IPS-15b (cell line): ENCODE data around the gene SMIM36.
"Not testable (repeated sequence)": the region's sequence is repeated elsewhere in the genome, so short reads cannot be mapped to it uniquely, and the experiment has no call there.

Source experiments
- H3K27me3 ChIP-seq: one replicate; pipeline ENCODE4 v1.6.1; 2013; ENCODE audit warnings: low read length; ENCODE audit not compliant: control insufficient read depth, insufficient read depth
- H3K36me3 ChIP-seq: one replicate; pipeline ENCODE4 v1.6.1; 2013; ENCODE audit warnings: low read length; ENCODE audit not compliant: control insufficient read depth, insufficient read depth
- H3K4me1 ChIP-seq: one replicate; pipeline ENCODE4 v1.6.1; 2013; ENCODE audit warnings: mild to moderate bottlenecking, low read length; ENCODE audit not compliant: control insufficient read depth, insufficient read depth
- H3K4me3 ChIP-seq: one replicate; pipeline ENCODE4 v1.5.1; 2013; ENCODE audit warnings: low read depth, low read length
- H3K9ac ChIP-seq: one replicate; pipeline ENCODE4 v1.6.1; 2013; ENCODE audit warnings: low read depth, mild to moderate bottlenecking, low read length
- H3K9me3 ChIP-seq: one replicate; pipeline ENCODE4 v1.6.1; 2013; ENCODE audit warnings: mild to moderate bottlenecking, low read length; ENCODE audit not compliant: control insufficient read depth, insufficient read depth

The SMIM36 gene

GRCh38 chr17:55416000-55416399 lies 95.3 kb downstream of the SMIM36 start:
- Histone ChIP-seq H3K4me1 (peaks cover 8% of the 10 kb centered on the region), H3K9ac (no peak overlapping the region), H3K4me3 (no peak overlapping the region), H3K27me3 (no peaks in the 10 kb centered on the region), H3K36me3 (peaks cover 4% of the 10 kb centered on the region), H3K9me3 (no peaks in the 10 kb centered on the region)

GRCh38 chr17:55414983-55415382 lies 96.3 kb downstream of the SMIM36 start:
- no peak overlapping the region for H3K9ac ChIP-seq
- H3K36me3 ChIP-seq, result peaks cover 10% of the 10 kb centered on the region
- no peaks in the 10 kb centered on the region for H3K27me3 ChIP-seq
- no peak overlapping the region for H3K4me3 ChIP-seq
- no peaks in the 10 kb centered on the region for H3K9me3 ChIP-seq
- H3K4me1 ChIP-seq, result peaks cover 6% of the 10 kb centered on the region

DNA sequence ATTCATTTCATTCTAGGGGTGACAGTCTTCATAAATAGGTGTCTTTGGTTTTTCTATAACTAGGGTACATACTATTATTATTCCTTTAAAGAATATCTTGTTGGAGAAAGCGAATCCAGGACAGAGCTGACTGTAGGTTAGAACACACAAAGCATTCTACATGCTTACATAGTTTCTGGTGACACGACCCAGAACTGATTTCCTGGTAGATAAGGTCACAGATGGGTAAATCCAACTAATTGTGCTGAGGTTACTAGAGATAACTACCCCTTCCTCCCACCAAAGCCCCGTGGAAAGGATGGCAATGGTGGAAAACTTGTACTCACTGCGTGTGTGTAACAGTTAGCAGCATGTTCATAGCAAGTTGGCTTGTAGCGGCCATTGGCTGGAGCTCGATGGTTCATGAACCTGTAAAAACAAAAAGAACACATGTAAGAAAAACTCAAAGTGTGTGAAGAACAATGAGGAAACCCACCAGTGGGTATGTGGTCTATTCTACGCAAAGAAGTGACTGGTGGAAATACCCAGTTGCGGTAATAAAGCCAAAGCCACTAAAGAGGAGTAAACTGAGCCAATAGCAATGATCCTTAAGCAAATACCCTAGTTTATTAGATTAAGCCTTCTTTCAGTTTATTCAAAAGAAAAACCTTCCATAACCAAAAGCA lies 97.3 kb downstream of the SMIM36 start:
- H3K27me3 ChIP-seq, result no peaks in the 10 kb centered on the region
- H3K36me3 ChIP-seq, result peaks cover 8% of the 10 kb centered on the region
- peaks cover 3% of the 10 kb centered on the region for H3K4me1 ChIP-seq
- H3K4me3 ChIP-seq, result no peak overlapping the region
- no peak overlapping the region for H3K9ac ChIP-seq
- no peaks in the 10 kb centered on the region for H3K9me3 ChIP-seq

DNA sequence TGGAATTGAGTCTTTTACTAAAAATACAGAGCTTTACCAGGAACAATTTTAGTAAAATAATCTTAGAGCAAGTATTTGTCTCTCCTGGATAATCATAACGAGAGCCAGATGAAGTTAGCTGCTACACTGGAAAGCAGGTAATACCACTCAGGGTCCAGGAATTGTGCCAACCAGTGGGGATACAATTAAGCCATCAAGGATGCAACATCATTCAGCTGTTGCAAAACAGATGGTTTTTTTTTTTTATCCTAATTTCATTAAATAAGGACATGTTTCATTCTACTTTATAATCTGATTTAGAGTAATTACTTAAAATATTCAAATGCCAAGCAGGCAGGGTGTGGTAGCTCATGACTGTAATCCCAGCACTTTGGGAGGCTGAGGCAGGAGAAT lies 99.8 kb downstream of the SMIM36 start:
- H3K4me1 ChIP-seq, result no peaks in the 10 kb centered on the region
- H3K4me3 ChIP-seq, result no peak overlapping the region
- peaks cover 9% of the 10 kb centered on the region for H3K36me3 ChIP-seq
- H3K9ac ChIP-seq, result no peak overlapping the region
- H3K27me3 ChIP-seq, result no peaks in the 10 kb centered on the region
- H3K9me3 ChIP-seq, result no peaks in the 10 kb centered on the region

- H3K4me1 ChIP-seq, result no peaks in the 10 kb centered on the region
- H3K36me3 ChIP-seq, result peaks cover 12% of the 10 kb centered on the region
- no peak overlapping the region for H3K9ac ChIP-seq
- H3K27me3 ChIP-seq, result no peaks in the 10 kb centered on the region
- no peak overlapping the region for H3K4me3 ChIP-seq
- no peaks in the 10 kb centered on the region for H3K9me3 ChIP-seq
Measured at GRCh38 chr17:55410722-55411462, 100.4 kb downstream of the SMIM36 start.

DNA sequence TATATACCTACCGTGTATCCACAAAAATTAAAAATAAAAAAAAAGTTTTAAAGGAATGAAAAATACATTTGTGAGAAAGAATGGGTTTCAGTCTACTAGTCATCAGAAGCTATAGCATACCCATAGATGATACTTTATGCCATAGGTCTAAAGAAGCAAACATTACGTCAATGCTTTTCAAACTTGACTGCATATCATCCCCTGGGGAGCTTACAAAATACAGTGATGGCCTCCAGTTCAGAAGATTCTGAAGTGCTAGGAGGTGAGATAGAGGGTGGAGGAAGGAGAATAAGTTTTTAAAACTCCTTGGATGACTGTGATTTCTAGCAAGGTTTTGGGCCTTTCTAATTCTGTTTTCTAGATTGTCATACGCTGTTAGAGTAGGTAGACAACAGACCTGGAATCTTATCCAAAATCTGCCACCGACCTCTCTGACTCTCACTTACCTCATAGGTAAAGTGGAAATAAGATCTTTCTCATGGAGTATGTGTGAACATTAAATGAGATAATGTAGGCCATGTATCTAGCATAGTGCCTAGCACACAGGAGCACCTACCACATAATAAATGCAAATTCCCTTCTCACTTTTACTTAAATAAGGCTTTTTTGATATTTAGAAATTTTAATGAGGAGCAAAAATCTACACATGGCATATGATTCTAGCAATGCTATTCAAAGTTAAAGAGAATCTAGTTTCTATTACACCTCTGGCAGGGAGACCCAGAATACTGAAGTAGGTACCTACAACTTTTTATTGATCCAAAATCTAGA lies 102.0 kb downstream of the SMIM36 start:
- H3K9ac ChIP-seq, result no peak overlapping the region

DNA sequence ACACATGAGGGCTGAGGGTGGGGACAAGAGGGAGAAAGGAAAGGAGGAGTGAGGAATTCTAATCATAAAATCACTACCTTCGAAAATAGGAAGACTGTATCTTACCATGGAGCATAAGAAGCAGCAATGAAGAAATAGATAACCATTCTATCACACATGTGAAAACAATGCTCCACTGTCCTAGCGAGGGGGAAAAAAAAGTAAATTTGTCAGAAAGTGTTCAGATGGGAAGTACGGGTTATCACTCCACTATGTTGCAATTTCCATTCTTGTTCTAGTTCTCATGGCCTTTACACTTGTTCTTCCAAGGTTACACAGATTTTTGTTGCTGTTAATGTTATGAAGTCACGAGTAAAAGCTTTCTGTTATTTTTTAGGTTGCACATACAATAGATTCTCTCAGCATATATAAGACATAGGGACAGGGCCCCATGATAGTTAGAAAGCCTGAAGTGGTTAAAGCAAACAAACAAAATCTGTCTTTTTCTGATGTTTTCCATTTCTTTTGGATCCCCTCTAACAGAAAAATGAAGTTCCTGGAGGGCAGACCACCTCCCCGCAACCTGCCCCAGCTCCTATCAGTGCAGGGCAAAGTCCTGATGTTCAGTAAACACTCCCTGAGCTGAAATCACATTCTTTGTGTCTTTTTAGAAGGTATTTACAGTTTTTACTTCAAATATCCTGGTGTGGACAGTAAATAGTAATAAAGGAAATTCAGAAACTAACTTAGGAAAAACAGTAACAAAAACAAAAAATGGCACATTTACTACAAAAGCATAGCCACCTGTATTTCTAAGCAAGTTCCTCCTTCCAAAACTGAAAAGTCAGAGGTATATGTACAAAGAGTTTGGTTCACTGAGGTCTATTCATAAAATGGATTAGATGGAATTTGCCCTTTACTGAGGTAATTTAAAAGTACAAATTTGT lies 103.3 kb downstream of the SMIM36 start:
- Histone ChIP-seq H3K9me3 (no peaks in the 10 kb centered on the region), H3K4me3 (no peak overlapping the region), H3K9ac (no peak overlapping the region), H3K36me3 (peaks cover 12% of the 10 kb centered on the region), H3K27me3 (no peaks in the 10 kb centered on the region), H3K4me1 (no peaks in the 10 kb centered on the region)

More for the DNA sequence above, 102.0 kb downstream of the SMIM36 start:
- Histone ChIP-seq H3K27me3 (no peaks in the 10 kb centered on the region), H3K4me3 (no peak overlapping the region), H3K36me3 (peaks cover 12% of the 10 kb centered on the region), H3K9me3 (no peaks in the 10 kb centered on the region), H3K4me1 (no peaks in the 10 kb centered on the region)

GRCh38 chr17:55405600-55405999 lies 105.7 kb downstream of the SMIM36 start:
- Histone ChIP-seq H3K9ac (no peak overlapping the region), H3K9me3 (no peaks in the 10 kb centered on the region), H3K36me3 (peaks cover 15% of the 10 kb centered on the region), H3K27me3 (no peaks in the 10 kb centered on the region), H3K4me3 (no peak overlapping the region), H3K4me1 (no peaks in the 10 kb centered on the region)

DNA sequence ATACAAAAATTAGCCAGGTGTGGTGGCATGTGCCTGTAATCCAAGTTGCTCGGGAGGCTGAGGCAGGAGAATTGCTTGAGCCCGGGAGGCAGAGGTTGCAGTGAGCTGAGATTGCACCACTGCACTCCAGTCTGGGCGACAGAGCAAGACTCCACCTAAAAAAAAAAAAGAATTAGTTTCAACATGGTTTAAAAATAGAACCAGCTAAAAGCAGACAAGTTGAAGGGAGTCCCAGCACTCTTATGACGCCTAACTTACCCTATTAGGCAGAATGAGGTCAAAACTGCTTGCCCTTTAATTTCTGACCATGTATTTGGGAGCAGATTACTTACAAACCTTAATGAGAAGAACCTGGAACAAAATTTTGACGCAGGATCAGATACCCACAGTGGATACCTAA lies 107.1 kb downstream of the SMIM36 start:
- H3K9ac ChIP-seq, H3K4me3 ChIP-seq, H3K9me3 ChIP-seq, H3K27me3 ChIP-seq, H3K4me1 ChIP-seq: not testable (repeated sequence)
- H3K36me3 ChIP-seq, result peaks cover 12% of the 10 kb centered on the region

GRCh38 chr17:55402374-55402773 lies 108.9 kb downstream of the SMIM36 start:
- Histone ChIP-seq H3K4me3 (no peak overlapping the region), H3K9me3 (no peaks in the 10 kb centered on the region), H3K4me1 (no peaks in the 10 kb centered on the region), H3K9ac (no peak overlapping the region), H3K36me3 (peaks cover 12% of the 10 kb centered on the region), H3K27me3 (no peaks in the 10 kb centered on the region)
